Measurements from ENCODE around the gene RGS5. TPM values are rescaled to one million over a fixed set of nuclear protein-coding genes. Genes with fewer than 3 reads are reported as not detected.

The RGS5 gene
- total and polyA plus RNA-seq, 4 donors: 4.6 to 12.7 (median 7.4) TPM

GRCh38 chr1:163142152-163142551, 60.6 kb downstream of the RGS5 start:
- Histone ChIP-seq H3K4me3 (ENCODE audit: low read depth in 1 of 3, low read length in 3 of 3) (no peak overlapping the region), H3K27ac (ENCODE audit: low read depth in 1 of 2, low read length in 2 of 2) (no peak overlapping the region), H3K9me3 (ENCODE audit: control insufficient read depth in 4 of 4, low read length in 3 of 4) (no peaks in the 10 kb centered on the region), H3K36me3 (ENCODE audit: control insufficient read depth in 4 of 4, insufficient read depth in 3 of 4, low read depth in 1 of 4, low read length in 3 of 4) (no peaks in the 10 kb centered on the region), H3K9ac (ENCODE audit: low read depth in 1 of 2, low read length in 2 of 2) (no peak overlapping the region), H3K4me1 (ENCODE audit: control insufficient read depth in 4 of 4, insufficient read depth in 4 of 4, low read length in 3 of 4) (no peaks in the 10 kb centered on the region), H3K27me3 (ENCODE audit: control insufficient read depth in 4 of 4, insufficient read depth in 4 of 4, low read length in 3 of 4) (no peaks in the 10 kb centered on the region)
- DNase-seq (ENCODE audit: low spot score): no peak
- 88% methylated on average over 2 of the region's 2 CpGs for WGBS
- TF ChIP-seq TAF1 (conservative IDR thresholded peaks at IDR 0.05) (no peak), YY1 (IDR thresholded peaks at IDR 0.05) (no peak), FOXA2 (IDR thresholded peaks at IDR 0.05) (no peak), NR2F2 (IDR thresholded peaks at IDR 0.05) (no peak), HNF4A (conservative IDR thresholded peaks at IDR 0.05) (no peak), EGR1 (IDR thresholded peaks at IDR 0.05; ENCODE audit: low read depth in 2 of 2) (no peak), FOXA1 (IDR thresholded peaks at IDR 0.05) (no peak), HNF4G (IDR thresholded peaks at IDR 0.05) (no peak), ATF3 (IDR thresholded peaks at IDR 0.05) (no peak), CTCF (IDR thresholded peaks at IDR 0.05; ENCODE audit: low read depth, low read length, missing input control) (no peak), RAD21 (IDR thresholded peaks at IDR 0.05) (no peak), JUND (IDR thresholded peaks at IDR 0.05) (no peak), ZBTB33 (IDR thresholded peaks at IDR 0.05) (no peak), GABPA (IDR thresholded peaks at IDR 0.05 in 1 of 2, conservative IDR thresholded peaks at IDR 0.05 in 1 of 2) (no peak), MAX (IDR thresholded peaks at IDR 0.05) (no peak), REST (IDR thresholded peaks at IDR 0.05) (no peak)

- H3K27ac ChIP-seq (ENCODE audit: low read depth in 1 of 2, low read length in 2 of 2): no peak overlapping the region
- H3K9ac ChIP-seq (ENCODE audit: low read depth in 1 of 2, low read length in 2 of 2): no peak overlapping the region
- no peaks in the 10 kb centered on the region for H3K27me3 ChIP-seq (ENCODE audit: control insufficient read depth in 4 of 4, insufficient read depth in 4 of 4, low read length in 3 of 4)
- no peaks in the 10 kb centered on the region for H3K36me3 ChIP-seq (ENCODE audit: control insufficient read depth in 4 of 4, insufficient read depth in 3 of 4, low read depth in 1 of 4, low read length in 3 of 4)
- H3K4me1 ChIP-seq (ENCODE audit: control insufficient read depth in 4 of 4, insufficient read depth in 4 of 4, low read length in 3 of 4): no peaks in the 10 kb centered on the region
- DNase-seq (ENCODE audit: low spot score): no peak
- no peaks in the 10 kb centered on the region for H3K9me3 ChIP-seq (ENCODE audit: control insufficient read depth in 4 of 4, low read length in 3 of 4)
- 98% methylated on average over 1 of the region's 1 CpG for WGBS
- H3K4me3 ChIP-seq (ENCODE audit: low read depth in 1 of 3, low read length in 3 of 3): no peak overlapping the region
- TF ChIP-seq YY1 (IDR thresholded peaks at IDR 0.05) (no peak), REST (IDR thresholded peaks at IDR 0.05) (no peak), JUND (IDR thresholded peaks at IDR 0.05) (no peak), HNF4A (conservative IDR thresholded peaks at IDR 0.05) (no peak), EGR1 (IDR thresholded peaks at IDR 0.05; ENCODE audit: low read depth in 2 of 2) (no peak), ZBTB33 (IDR thresholded peaks at IDR 0.05) (no peak), FOXA2 (IDR thresholded peaks at IDR 0.05) (no peak)
Measured at GRCh38 chr1:163141556-163141955, 61.2 kb downstream of the RGS5 start.

Measured in liver (tissue), 9 donors.